Esophagus muscularis mucosa (tissue), 3 donors: ENCODE results near the gene IL22.

Source experiments
- CTCF ChIP-seq, 3 experiments: fragments of 200-600 bp in 2 of 3; fragments of 450-650 bp in 1 of 3; sonication (generic) in 2 of 3; IDR thresholded peaks; one replicate each; pipeline ENCODE4 v1.5.1; 2017 to 2019; ENCODE audit warnings: antibody characterized with exemption in 3 of 3, mild to moderate bottlenecking in 2 of 3, moderate library complexity in 1 of 3
- EP300 ChIP-seq: sonication (generic); formaldehyde crosslinking; IDR thresholded peaks from one replicate; pipeline ENCODE4 v1.6.1; 2017; ENCODE audit warnings: antibody characterized with exemption

- TF ChIP-seq CTCF (IDR thresholded peaks at IDR 0.05) = no peak
- TF ChIP-seq EP300 = no peak
Observed at GRCh38 chr12:68268967-68269366, 15.6 kb upstream of the IL22 start.
